NK-92 treated with Interleukin-12 subunit alpha and Interleukin-12 subunit beta, amount 100 ng/mL, for 24 hours (cell line): ENCODE data around the gene KRTAP21-1.
"Not testable (repeated sequence)": the region's sequence is repeated elsewhere in the genome, so short reads cannot be mapped to it uniquely, and the experiment has no call there.

Experiments
- DNase-seq: peaks from one replicate; lab custom pipeline; 2025; lab: John Stamatoyannopoulos, UW

Gene KRTAP21-1

GRCh38 chr21:30755328-30755727 lies at the start of gene KRTAP21-1:
KRTAP21-1 (minus strand) TSS chr21:30755428; CDS start chr21:30755378, 50 bp downstream.
- DNase-seq: not testable (repeated sequence)

GRCh38 chr21:30800605-30801004 lies 45.4 kb upstream of the KRTAP21-1 start:
- DNase-seq: no peak

- DNase-seq: no peak
These were observed 38.5 kb upstream of the KRTAP21-1 start for GRCh38 chr21:30793581-30794314.

GRCh38 chr21:30779249-30779648 lies 24.0 kb upstream of the KRTAP21-1 start:
- DNase-seq: no peak

- DNase-seq: no peak
These were observed 14.7 kb upstream of the KRTAP21-1 start for GRCh38 chr21:30769724-30770431.

GRCh38 chr21:30760776-30761175 lies 5.5 kb upstream of the KRTAP21-1 start:
- no peak for DNase-seq

GRCh38 chr21:30758306-30758705 lies 3.1 kb upstream of the KRTAP21-1 start:
- no peak for DNase-seq

- DNase-seq: no peak
These were observed 8.1 kb downstream of the KRTAP21-1 start, which contains the start of gene KRTAP21-2 for GRCh38 chr21:30747159-30747558. KRTAP21-2 (minus strand) TSS chr21:30747259; CDS start chr21:30747202, 57 bp downstream.

GRCh38 chr21:30740462-30740861 lies 14.8 kb downstream of the KRTAP21-1 start:
- DNase-seq: no peak

GRCh38 chr21:30733026-30733425 lies 22.2 kb downstream of the KRTAP21-1 start:
- no peak for DNase-seq

GRCh38 chr21:30726726-30727125 lies 28.5 kb downstream of the KRTAP21-1 start:
- no peak for DNase-seq

GRCh38 chr21:30719401-30719800 lies 35.8 kb downstream of the KRTAP21-1 start:
- DNase-seq: no peak

- DNase-seq: no peak
These were observed 36.9 kb downstream of the KRTAP21-1 start, which contains the start of gene KRTAP21-3 for GRCh38 chr21:30718239-30718909. KRTAP21-3 (minus strand) TSS chr21:30718777; CDS start chr21:30718759, 18 bp downstream.

GRCh38 chr21:30717105-30717504 lies 38.1 kb downstream of the KRTAP21-1 start:
- DNase-seq: no peak

GRCh38 chr21:30714946-30715345 lies 40.3 kb downstream of the KRTAP21-1 start:
- no peak for DNase-seq

- DNase-seq: no peak
These were observed 40.8 kb downstream of the KRTAP21-1 start for GRCh38 chr21:30714456-30714855.

GRCh38 chr21:30713766-30714165 lies 41.5 kb downstream of the KRTAP21-1 start:
- DNase-seq: no peak

- DNase-seq: no peak
These were observed 44.7 kb downstream of the KRTAP21-1 start for GRCh38 chr21:30710499-30710898.

- DNase-seq: no peak
These were observed 47.8 kb downstream of the KRTAP21-1 start for GRCh38 chr21:30707409-30707808.
